ENCODE results near the gene SLC9A3. TPM values are rescaled to one million over a fixed set of nuclear protein-coding genes. Genes with fewer than 3 reads are reported as not detected.

The SLC9A3 gene
- 1.7 and 1.9 TPM in 2 replicates for polyA plus RNA-seq (2013)

- H3K9ac ChIP-seq (ENCODE audit: low read length), result no peak within 1 kb of the TSS
- H3K14ac ChIP-seq (ENCODE audit: low read length), result no peak within 1 kb of the TSS
- H3K4ac ChIP-seq (ENCODE audit: low read depth, low read length), result no peak within 1 kb of the TSS
- peaks cover 55% of the 10 kb centered on the region for H3K27me3 ChIP-seq (ENCODE audit: insufficient read depth, low read length)
- no peak within 1 kb of the TSS for H4K12ac ChIP-seq (ENCODE audit: low read depth, low read length)
- no peaks in the 10 kb centered on the region for H3K79me2 ChIP-seq (ENCODE audit: control insufficient read depth, insufficient read depth, low read length, poor library complexity)
- no peaks in the 10 kb centered on the region for H3K36me3 ChIP-seq (ENCODE audit: control insufficient read depth in 1 of 2, insufficient read depth in 2 of 2, low read length in 2 of 2)
- peaks cover 16% of the 10 kb centered on the region for H3K9me3 ChIP-seq (ENCODE audit: insufficient read depth, low read depth, low read length)
- H4K91ac ChIP-seq (ENCODE audit: low read depth, low read length), result no peak within 1 kb of the TSS
- H3K23ac ChIP-seq (ENCODE audit: low read length), result no peak within 1 kb of the TSS
- no CpG with 5 or more reads among the region's 89 CpGs for WGBS (ENCODE audit: extremely low coverage, insufficient coverage, insufficient read length)
- no peak within 1 kb of the TSS for H3K4me3 ChIP-seq (ENCODE audit: low read depth, low read length)
- H3K18ac ChIP-seq (ENCODE audit: low read length), result no peak within 1 kb of the TSS
- H2BK5ac ChIP-seq (ENCODE audit: low read depth, low read length, poor library complexity), result no peak within 1 kb of the TSS
- no peak within 1 kb of the TSS for H2BK12ac ChIP-seq (ENCODE audit: low read length)
- H3K27ac ChIP-seq (ENCODE audit: low read depth, low read length), result no peak within 1 kb of the TSS
- peaks cover 0 to 3% of the 10 kb centered on the region in 2 experiments for H3K4me1 ChIP-seq (ENCODE audit: control insufficient read depth in 1 of 2, insufficient read depth in 2 of 2, low read length in 2 of 2)
- H3K4me2 ChIP-seq (ENCODE audit: low read length), result no peak within 1 kb of the TSS
- no peak within 1 kb of the TSS for H2AFZ ChIP-seq (ENCODE audit: insufficient read depth, low read length, poor library complexity)
- H4K8ac ChIP-seq (ENCODE audit: low read depth, low read length), result no peak within 1 kb of the TSS
- no peaks in the 10 kb centered on the region for H3K79me1 ChIP-seq (ENCODE audit: low read length)
- no peak for DNase-seq
- no peak within 1 kb of the TSS for H2AK5ac ChIP-seq (ENCODE audit: low read length)
- H2BK120ac ChIP-seq (ENCODE audit: insufficient read depth, low read length, poor library complexity), result no peak within 1 kb of the TSS
Measured at GRCh38 chr5:524234-524972, at the start of gene SLC9A3. SLC9A3 (minus strand) TSS chr5:524449.

- H3K4me2 ChIP-seq (ENCODE audit: low read length), result no peak overlapping the region
- no peak overlapping the region for H3K9ac ChIP-seq (ENCODE audit: low read length)
- no peaks in the 10 kb centered on the region for H3K36me3 ChIP-seq (ENCODE audit: control insufficient read depth in 1 of 2, insufficient read depth in 2 of 2, low read length in 2 of 2)
- H2BK5ac ChIP-seq (ENCODE audit: low read depth, low read length, poor library complexity), result no peak overlapping the region
- no CpG with 5 or more reads among the region's 16 CpGs for WGBS (ENCODE audit: extremely low coverage, insufficient coverage, insufficient read length)
- H3K79me2 ChIP-seq (ENCODE audit: control insufficient read depth, insufficient read depth, low read length, poor library complexity), result no peaks in the 10 kb centered on the region
- no peak overlapping the region for H2BK120ac ChIP-seq (ENCODE audit: insufficient read depth, low read length, poor library complexity)
- H3K18ac ChIP-seq (ENCODE audit: low read length), result no peak overlapping the region
- H3K23ac ChIP-seq (ENCODE audit: low read length), result no peak overlapping the region
- H3K9me3 ChIP-seq (ENCODE audit: insufficient read depth, low read depth, low read length), result peaks cover 4% of the 10 kb centered on the region
- DNase-seq, result no peak
- H4K8ac ChIP-seq (ENCODE audit: low read depth, low read length), result no peak overlapping the region
- no peak overlapping the region for H4K91ac ChIP-seq (ENCODE audit: low read depth, low read length)
- H3K4me3 ChIP-seq (ENCODE audit: low read depth, low read length), result no peak overlapping the region
- H3K4ac ChIP-seq (ENCODE audit: low read depth, low read length), result no peak overlapping the region
- H2AFZ ChIP-seq (ENCODE audit: insufficient read depth, low read length, poor library complexity), result no peak overlapping the region
- H3K14ac ChIP-seq (ENCODE audit: low read length), result no peak overlapping the region
- H2AK5ac ChIP-seq (ENCODE audit: low read length), result no peak overlapping the region
- H3K79me1 ChIP-seq (ENCODE audit: low read length), result no peaks in the 10 kb centered on the region
- no peaks in the 10 kb centered on the region for H3K4me1 ChIP-seq (ENCODE audit: control insufficient read depth in 1 of 2, insufficient read depth in 2 of 2, low read length in 2 of 2)
- H3K27me3 ChIP-seq (ENCODE audit: insufficient read depth, low read length), result no peaks in the 10 kb centered on the region
- no peak overlapping the region for H4K12ac ChIP-seq (ENCODE audit: low read depth, low read length)
- H3K27ac ChIP-seq (ENCODE audit: low read depth, low read length), result no peak overlapping the region
- no peak overlapping the region for H2BK12ac ChIP-seq (ENCODE audit: low read length)
Measured at GRCh38 chr5:573976-574375, 49.7 kb upstream of the SLC9A3 start.

DNA sequence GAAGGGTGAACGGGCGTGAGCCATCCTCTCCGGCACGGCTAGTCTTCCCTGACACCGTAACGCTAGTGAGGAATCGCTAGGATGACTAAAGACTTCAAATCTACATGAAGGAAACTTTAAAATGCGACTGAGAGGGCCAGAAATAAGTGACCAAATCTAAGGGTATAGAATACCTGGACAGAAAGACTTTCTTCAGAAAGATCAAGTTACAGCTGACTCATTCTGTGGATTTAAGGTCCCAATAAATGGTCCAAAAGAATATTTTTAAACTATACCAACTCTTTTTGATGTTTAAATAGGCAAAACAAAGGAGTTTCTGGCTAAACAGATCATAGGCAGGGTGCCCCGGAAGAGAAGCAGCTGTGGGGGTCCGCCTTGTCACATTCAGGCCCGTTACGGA lies 49.0 kb upstream of the SLC9A3 start:
- Histone ChIP-seq H3K9me3 (ENCODE audit: insufficient read depth, low read depth, low read length) (peaks cover 6% of the 10 kb centered on the region), H2AFZ (ENCODE audit: insufficient read depth, low read length, poor library complexity) (no peak overlapping the region), H3K4me2 (ENCODE audit: low read length) (no peak overlapping the region), H2AK5ac (ENCODE audit: low read length) (no peak overlapping the region), H4K12ac (ENCODE audit: low read depth, low read length) (no peak overlapping the region), H3K79me1 (ENCODE audit: low read length) (no peaks in the 10 kb centered on the region), H3K9ac (ENCODE audit: low read length) (no peak overlapping the region), H3K18ac (ENCODE audit: low read length) (no peak overlapping the region), H2BK12ac (ENCODE audit: low read length) (no peak overlapping the region), H3K14ac (ENCODE audit: low read length) (no peak overlapping the region), H4K91ac (ENCODE audit: low read depth, low read length) (no peak overlapping the region), H3K4me1 (ENCODE audit: control insufficient read depth in 1 of 2, insufficient read depth in 2 of 2, low read length in 2 of 2) (no peaks in the 10 kb centered on the region), H4K8ac (ENCODE audit: low read depth, low read length) (no peak overlapping the region), H3K79me2 (ENCODE audit: control insufficient read depth, insufficient read depth, low read length, poor library complexity) (no peaks in the 10 kb centered on the region), H2BK120ac (ENCODE audit: insufficient read depth, low read length, poor library complexity) (no peak overlapping the region), H3K27ac (ENCODE audit: low read depth, low read length) (no peak overlapping the region), H3K27me3 (ENCODE audit: insufficient read depth, low read length) (no peaks in the 10 kb centered on the region), H3K23ac (ENCODE audit: low read length) (no peak overlapping the region), H3K36me3 (ENCODE audit: control insufficient read depth in 1 of 2, insufficient read depth in 2 of 2, low read length in 2 of 2) (no peaks in the 10 kb centered on the region), H3K4ac (ENCODE audit: low read depth, low read length) (no peak overlapping the region), H2BK5ac (ENCODE audit: low read depth, low read length, poor library complexity) (no peak overlapping the region), H3K4me3 (ENCODE audit: low read depth, low read length) (no peak overlapping the region)
- no CpG with 5 or more reads among the region's 12 CpGs for WGBS (ENCODE audit: extremely low coverage, insufficient coverage, insufficient read length)
- DNase-seq, result no peak

DNA sequence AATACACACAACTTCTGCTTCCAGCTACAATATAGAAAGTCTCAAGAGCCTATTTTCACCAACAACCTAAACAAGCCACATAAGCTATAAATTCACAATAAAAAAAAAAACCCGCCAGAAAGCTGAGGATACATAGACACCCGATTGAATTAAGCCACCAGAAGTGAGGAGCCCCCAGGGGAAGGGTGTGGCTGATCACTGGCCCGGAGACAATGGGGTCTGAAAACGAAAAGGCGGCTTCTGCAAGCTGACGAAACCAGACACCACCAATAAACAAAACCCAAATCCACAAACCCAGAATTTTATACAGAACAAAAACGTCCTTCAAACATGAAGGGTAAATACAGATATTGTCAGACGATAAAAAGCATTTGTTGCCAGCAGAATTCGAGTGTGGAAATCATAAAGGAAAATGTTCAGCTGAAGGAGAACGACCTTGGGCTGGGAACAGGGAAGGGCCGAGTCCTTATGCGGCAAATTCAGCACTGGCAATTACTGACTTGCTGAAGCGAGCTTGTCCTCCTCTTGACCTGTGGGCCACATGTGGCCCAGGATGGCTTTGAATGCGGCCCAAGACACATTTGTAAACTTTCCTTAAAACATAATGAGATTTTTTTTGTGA lies 48.3 kb upstream of the SLC9A3 start:
- Histone ChIP-seq H3K4me3 (ENCODE audit: low read depth, low read length) (no peak overlapping the region), H3K14ac (ENCODE audit: low read length) (no peak overlapping the region), H2BK120ac (ENCODE audit: insufficient read depth, low read length, poor library complexity) (no peak overlapping the region), H3K4ac (ENCODE audit: low read depth, low read length) (no peak overlapping the region), H3K27me3 (ENCODE audit: insufficient read depth, low read length) (no peaks in the 10 kb centered on the region), H2BK5ac (ENCODE audit: low read depth, low read length, poor library complexity) (no peak overlapping the region), H3K23ac (ENCODE audit: low read length) (no peak overlapping the region), H3K9me3 (ENCODE audit: insufficient read depth, low read depth, low read length) (peaks cover 6% of the 10 kb centered on the region), H3K79me2 (ENCODE audit: control insufficient read depth, insufficient read depth, low read length, poor library complexity) (no peaks in the 10 kb centered on the region), H2BK12ac (ENCODE audit: low read length) (no peak overlapping the region), H4K8ac (ENCODE audit: low read depth, low read length) (no peak overlapping the region), H2AK5ac (ENCODE audit: low read length) (no peak overlapping the region), H3K36me3 (ENCODE audit: control insufficient read depth in 1 of 2, insufficient read depth in 2 of 2, low read length in 2 of 2) (no peaks in the 10 kb centered on the region), H3K4me2 (ENCODE audit: low read length) (no peak overlapping the region), H3K27ac (ENCODE audit: low read depth, low read length) (no peak overlapping the region), H4K91ac (ENCODE audit: low read depth, low read length) (no peak overlapping the region), H3K18ac (ENCODE audit: low read length) (no peak overlapping the region), H3K9ac (ENCODE audit: low read length) (no peak overlapping the region), H3K4me1 (ENCODE audit: control insufficient read depth in 1 of 2, insufficient read depth in 2 of 2, low read length in 2 of 2) (no peaks in the 10 kb centered on the region), H3K79me1 (ENCODE audit: low read length) (no peaks in the 10 kb centered on the region), H2AFZ (ENCODE audit: insufficient read depth, low read length, poor library complexity) (no peak overlapping the region), H4K12ac (ENCODE audit: low read depth, low read length) (no peak overlapping the region)
- no CpG with 5 or more reads among the region's 14 CpGs for WGBS (ENCODE audit: extremely low coverage, insufficient coverage, insufficient read length)
- no peak for DNase-seq
